HL-60 (cell line): ENCODE data around the gene BMERB1.
"Not testable (repeated sequence)": the region's sequence is repeated elsewhere in the genome, so short reads cannot be mapped to it uniquely, and the experiment has no call there.

ENCODE experiments used
- POLR2AphosphoS5 ChIP-seq: IDR thresholded peaks from 2 replicates; pipeline ENCODE4 v1.6.1; 2012; ENCODE audit warnings: low read depth
- SPI1 ChIP-seq: IDR thresholded peaks from 2 replicates; pipeline ENCODE4 v1.6.1; 2012; ENCODE audit warnings: low read depth, mild to moderate bottlenecking, borderline replicate concordance
- TF ChIP-seq, protein P1 (sequence below): IDR thresholded peaks from 2 replicates; pipeline ENCODE4 v1.6.1; 2012; ENCODE audit warnings: low read depth; ENCODE audit not compliant: insufficient replicate concordance

DNA sequence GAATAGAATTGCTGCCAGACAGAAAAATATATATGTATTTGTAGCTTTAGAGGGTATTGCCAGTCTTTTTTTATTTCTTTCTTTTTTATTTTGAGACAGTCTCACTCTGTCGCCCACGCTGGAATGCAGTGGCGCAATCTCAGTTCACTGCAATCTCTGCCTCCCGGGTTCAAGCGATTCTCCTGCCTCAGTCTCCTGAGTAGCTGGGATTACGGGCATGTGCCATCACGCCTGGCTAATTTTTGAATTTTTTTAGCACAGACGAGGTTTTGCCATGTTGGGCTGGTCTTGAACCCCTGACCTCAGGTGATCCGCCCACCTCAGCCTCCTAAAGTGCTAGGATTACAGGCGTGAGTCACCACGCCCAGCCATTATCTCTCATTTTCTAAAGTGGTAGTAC, 3.5 kb upstream of the BMERB1 start:
- TF ChIP-seq POLR2AphosphoS5, SPI1: not testable (repeated sequence)
- TF ChIP-seq, protein P1, sequence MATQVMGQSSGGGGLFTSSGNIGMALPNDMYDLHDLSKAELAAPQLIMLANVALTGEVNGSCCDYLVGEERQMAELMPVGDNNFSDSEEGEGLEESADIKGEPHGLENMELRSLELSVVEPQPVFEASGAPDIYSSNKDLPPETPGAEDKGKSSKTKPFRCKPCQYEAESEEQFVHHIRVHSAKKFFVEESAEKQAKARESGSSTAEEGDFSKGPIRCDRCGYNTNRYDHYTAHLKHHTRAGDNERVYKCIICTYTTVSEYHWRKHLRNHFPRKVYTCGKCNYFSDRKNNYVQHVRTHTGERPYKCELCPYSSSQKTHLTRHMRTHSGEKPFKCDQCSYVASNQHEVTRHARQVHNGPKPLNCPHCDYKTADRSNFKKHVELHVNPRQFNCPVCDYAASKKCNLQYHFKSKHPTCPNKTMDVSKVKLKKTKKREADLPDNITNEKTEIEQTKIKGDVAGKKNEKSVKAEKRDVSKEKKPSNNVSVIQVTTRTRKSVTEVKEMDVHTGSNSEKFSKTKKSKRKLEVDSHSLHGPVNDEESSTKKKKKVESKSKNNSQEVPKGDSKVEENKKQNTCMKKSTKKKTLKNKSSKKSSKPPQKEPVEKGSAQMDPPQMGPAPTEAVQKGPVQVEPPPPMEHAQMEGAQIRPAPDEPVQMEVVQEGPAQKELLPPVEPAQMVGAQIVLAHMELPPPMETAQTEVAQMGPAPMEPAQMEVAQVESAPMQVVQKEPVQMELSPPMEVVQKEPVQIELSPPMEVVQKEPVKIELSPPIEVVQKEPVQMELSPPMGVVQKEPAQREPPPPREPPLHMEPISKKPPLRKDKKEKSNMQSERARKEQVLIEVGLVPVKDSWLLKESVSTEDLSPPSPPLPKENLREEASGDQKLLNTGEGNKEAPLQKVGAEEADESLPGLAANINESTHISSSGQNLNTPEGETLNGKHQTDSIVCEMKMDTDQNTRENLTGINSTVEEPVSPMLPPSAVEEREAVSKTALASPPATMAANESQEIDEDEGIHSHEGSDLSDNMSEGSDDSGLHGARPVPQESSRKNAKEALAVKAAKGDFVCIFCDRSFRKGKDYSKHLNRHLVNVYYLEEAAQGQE, result not testable (repeated sequence)
